ENCODE results near the gene PPP5C. TPM values are rescaled to one million over a fixed set of nuclear protein-coding genes. Genes with fewer than 3 reads are reported as not detected.
A peak's percentile ranks its signal among the peaks of the same experiment; 100 is the strongest.

The PPP5C gene
- total RNA-seq, 1 donor from 2014 or later = 86.0 TPM

DNA sequence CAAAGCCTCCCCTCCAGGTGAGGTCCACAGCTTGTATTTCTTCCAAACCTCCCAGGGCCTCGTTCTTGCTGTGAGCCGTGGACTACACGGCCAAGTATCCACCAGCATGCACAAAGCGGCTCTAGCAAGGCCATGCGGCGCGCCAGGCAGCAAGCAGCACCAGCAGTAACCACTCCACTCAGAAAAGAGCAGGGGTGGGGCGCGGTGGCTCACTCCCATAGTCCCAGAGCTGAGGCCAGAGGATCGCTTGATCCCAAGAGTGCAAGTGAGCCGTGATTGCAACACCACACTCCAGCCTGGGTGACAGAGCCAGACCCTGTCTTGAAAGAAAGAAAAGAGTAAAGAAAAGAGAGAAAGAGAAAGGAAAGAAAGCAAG, 61.8 kb downstream of the PPP5C start:
- TF ChIP-seq CTCF (IDR thresholded peaks at IDR 0.05) = no peak
- peaks cover 3% of the 10 kb centered on the region for H3K27me3 Mint-ChIP-seq (ENCODE audit: unreplicated experiment)
- peak overlapping the region; percentile 53 for H3K4me3 Mint-ChIP-seq (ENCODE audit: unreplicated experiment)
- peaks cover 58% of the 10 kb centered on the region for H3K4me1 Mint-ChIP-seq (ENCODE audit: unreplicated experiment)
- peaks cover 18% of the 10 kb centered on the region for H3K36me3 Mint-ChIP-seq (ENCODE audit: unreplicated experiment)
- H3K27ac Mint-ChIP-seq (ENCODE audit: unreplicated experiment) = peak overlapping the region; percentile 53
- no peaks in the 10 kb centered on the region for H3K9me3 Mint-ChIP-seq (ENCODE audit: unreplicated experiment)
- no peak for DNase-seq (ENCODE audit: extremely low spot score, unreplicated experiment)

DNA sequence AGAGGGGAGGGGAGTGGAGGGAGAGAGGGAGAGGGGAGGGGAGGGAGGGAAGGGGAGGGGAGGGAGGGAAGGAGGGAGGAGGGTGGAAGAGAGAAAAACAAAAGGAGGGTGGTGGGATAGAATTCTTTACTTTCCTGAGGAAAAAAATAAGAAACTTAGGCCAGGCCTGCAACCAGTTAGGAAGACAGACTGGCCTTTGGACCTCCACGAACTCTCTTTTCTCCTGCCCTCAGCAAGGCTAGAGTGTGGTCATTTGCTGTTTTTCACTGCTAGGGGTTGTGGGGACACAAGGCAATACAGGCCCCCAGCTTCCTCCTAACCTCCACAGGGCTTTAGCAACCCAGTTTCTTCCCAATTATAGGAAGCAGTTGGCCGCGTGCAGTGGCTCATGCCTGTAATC, 62.3 kb downstream of the PPP5C start:
- Mint-ChIP-seq H3K9me3 (ENCODE audit: unreplicated experiment) (no peaks in the 10 kb centered on the region), H3K4me3 (ENCODE audit: unreplicated experiment) (no peak overlapping the region), H3K27ac (ENCODE audit: unreplicated experiment) (no peak overlapping the region), H3K4me1 (ENCODE audit: unreplicated experiment) (peaks cover 57% of the 10 kb centered on the region), H3K27me3 (ENCODE audit: unreplicated experiment) (peaks cover 3% of the 10 kb centered on the region), H3K36me3 (ENCODE audit: unreplicated experiment) (peaks cover 18% of the 10 kb centered on the region)
- no peak for DNase-seq (ENCODE audit: extremely low spot score, unreplicated experiment)
- TF ChIP-seq CTCF (IDR thresholded peaks at IDR 0.05) = no peak

DNA sequence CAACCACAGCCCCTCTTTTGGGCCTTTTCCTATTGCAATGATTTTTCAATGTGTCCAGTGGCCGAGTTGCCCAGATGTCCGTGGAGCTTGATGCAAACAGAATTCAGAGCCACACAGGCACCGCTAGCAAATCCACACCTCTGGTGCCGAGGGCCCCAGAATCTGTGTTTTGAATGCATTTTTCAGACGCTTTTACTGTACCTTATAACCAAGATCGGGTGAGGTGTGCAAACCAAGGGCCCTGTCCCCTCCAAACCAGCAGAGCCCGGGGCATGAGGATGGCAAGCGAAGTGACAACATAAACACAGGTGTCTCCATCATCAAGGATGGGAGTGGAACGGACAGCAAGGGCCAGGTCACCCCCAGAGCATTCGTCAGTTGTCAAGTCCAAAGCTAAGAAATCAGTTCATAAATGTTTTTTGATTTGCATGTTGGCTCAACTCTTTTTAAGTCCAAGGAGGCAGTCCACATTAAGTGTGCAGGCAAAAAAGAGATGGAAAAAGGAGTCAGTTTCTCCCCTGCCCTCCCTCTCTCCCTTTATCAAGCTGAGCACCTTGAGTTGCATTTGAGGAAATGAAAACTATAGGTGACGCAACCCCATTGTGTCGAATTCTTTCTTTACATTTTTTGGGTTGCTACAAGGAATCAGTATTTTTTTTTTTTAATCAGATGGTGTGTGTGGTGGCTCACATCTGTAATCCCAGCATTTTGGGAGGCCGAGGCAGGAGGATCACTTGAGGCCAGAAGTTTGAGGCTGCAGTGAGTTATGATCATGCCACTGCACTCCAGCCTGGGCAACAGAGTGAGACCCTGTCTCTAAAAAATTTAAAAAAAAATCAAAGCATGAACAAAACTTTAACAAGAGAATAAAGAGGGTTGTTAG, 63.6 kb downstream of the PPP5C start:
- TF ChIP-seq CTCF (IDR thresholded peaks at IDR 0.05) = no peak
- peaks cover 18% of the 10 kb centered on the region for H3K36me3 Mint-ChIP-seq (ENCODE audit: unreplicated experiment)
- H3K4me3 Mint-ChIP-seq (ENCODE audit: unreplicated experiment) = peak overlapping the region; percentile 60
- peaks cover 3% of the 10 kb centered on the region for H3K27me3 Mint-ChIP-seq (ENCODE audit: unreplicated experiment)
- no peak for DNase-seq (ENCODE audit: extremely low spot score, unreplicated experiment)
- H3K9me3 Mint-ChIP-seq (ENCODE audit: unreplicated experiment) = no peaks in the 10 kb centered on the region
- no peak overlapping the region for H3K27ac Mint-ChIP-seq (ENCODE audit: unreplicated experiment)
- peaks cover 56% of the 10 kb centered on the region for H3K4me1 Mint-ChIP-seq (ENCODE audit: unreplicated experiment)

DNA sequence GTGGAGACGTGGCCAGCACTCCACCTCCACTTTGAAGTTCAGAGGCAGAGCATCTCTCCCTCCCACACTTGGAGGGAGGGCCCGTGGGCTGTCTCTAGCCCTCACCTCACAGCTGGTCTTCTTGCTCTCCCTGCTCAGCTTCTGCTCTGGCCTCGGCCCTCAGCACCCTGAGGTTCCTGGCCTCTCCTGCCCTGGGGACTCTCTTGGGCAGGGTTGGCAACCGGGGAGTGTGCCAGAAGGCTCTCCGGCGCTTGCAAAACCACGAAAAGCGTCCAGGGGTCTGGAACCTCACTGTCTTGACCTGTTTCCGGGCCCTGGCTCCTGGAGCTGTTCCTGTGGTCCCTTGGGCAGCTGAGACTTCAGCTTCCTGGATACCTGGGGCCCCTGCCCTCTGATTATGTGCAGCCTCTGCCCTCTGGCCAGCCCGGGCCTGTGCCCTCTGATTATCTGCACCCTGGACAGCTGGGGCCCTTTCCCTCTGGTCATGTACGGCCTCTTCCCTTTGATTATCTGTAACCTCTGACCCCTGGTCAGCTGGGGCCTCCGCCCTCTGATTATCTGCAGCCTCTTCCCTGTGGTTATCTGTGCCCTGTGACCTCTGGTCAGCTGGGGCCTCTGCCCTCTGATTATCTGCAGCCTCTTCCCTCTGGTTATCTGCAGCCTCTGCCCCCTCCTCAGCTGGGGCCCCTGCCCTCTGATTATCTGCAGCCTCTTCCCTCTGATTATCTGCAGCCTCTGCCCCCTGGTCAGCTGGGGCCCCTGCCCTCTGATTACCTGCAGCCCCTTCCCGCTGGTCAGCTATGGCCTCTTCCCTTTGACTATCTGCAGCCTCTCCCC, 64.4 kb downstream of the PPP5C start:
- peaks cover 3% of the 10 kb centered on the region for H3K27me3 Mint-ChIP-seq (ENCODE audit: unreplicated experiment)
- no peak for TF ChIP-seq CTCF (IDR thresholded peaks at IDR 0.05)
- no peak for DNase-seq (ENCODE audit: extremely low spot score, unreplicated experiment)
- no peaks in the 10 kb centered on the region for H3K9me3 Mint-ChIP-seq (ENCODE audit: unreplicated experiment)
- H3K36me3 Mint-ChIP-seq (ENCODE audit: unreplicated experiment) = peaks cover 18% of the 10 kb centered on the region
- peak overlapping the region; percentile 95 for H3K4me3 Mint-ChIP-seq (ENCODE audit: unreplicated experiment)
- H3K4me1 Mint-ChIP-seq (ENCODE audit: unreplicated experiment) = peaks cover 64% of the 10 kb centered on the region
- H3K27ac Mint-ChIP-seq (ENCODE audit: unreplicated experiment) = peak overlapping the region; percentile 63
